ENCODE data around the gene ZNF444. TPM values are rescaled to one million over a fixed set of nuclear protein-coding genes. Genes with fewer than 3 reads are reported as not detected.

Gene ZNF444
- total and polyA plus RNA-seq, 2 of the 4 experiments (the other 2 are of a cell fraction), result 2.5 to 20.3 TPM

DNA sequence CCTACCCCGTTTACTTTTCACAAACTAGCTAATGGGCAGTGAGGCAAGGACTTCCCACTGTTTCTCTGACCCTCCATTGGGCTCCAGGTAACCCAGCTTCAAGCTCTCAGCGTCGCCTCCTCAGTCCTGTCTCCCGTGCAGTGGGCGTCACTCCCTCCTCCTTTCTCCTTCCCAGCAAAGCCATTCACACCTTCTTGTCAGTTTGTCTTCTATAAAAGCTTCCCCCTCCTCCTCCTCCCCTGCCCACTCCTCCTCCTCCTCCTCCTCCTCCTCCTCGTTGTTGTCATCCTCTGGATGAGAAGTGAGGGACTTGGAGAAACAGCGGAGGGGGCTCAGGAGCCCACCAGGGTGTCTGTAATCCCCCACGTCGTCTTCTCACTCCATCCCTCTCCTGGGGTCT lies 33.0 kb downstream of the ZNF444 start:
- no peaks in the 10 kb centered on the region for H4K20me1 ChIP-seq (ENCODE audit: insufficient read depth, low read length)
- ATAC-seq (ENCODE audit: low read depth), result no peak
- H3K4ac ChIP-seq (ENCODE audit: low read depth, low read length), result no peak overlapping the region
- no peak overlapping the region for H2BK120ac ChIP-seq (ENCODE audit: low read depth, low read length)
- in situ Hi-C loops (cut with MboI; ENCODE audit: low sequenced_read_pairs) (no loop called here), dilution Hi-C loops (cut with HindIII; ENCODE audit: low sequenced_read_pairs, unreplicated experiment) (no loop called here), intact Hi-C loops (cut with micrococcal nuclease) (loop anchor here (10.0 kb wide), 1 partner anchor 141 kb away; the partner anchor contains the start of gene ZSCAN5A)
- 0% methylated on average over 3 of the region's 9 CpGs; no CpG with 5 or more reads in 1 of the 2 experiments for WGBS, 2 experiments (ENCODE audit: extremely low coverage in 2 of 2, insufficient read length in 1 of 2)
- no peak overlapping the region for H2AK5ac ChIP-seq (ENCODE audit: low read depth, low read length)
- H2BK5ac ChIP-seq (ENCODE audit: low read depth, low read length, poor library complexity, severe bottlenecking), result no peak overlapping the region
- no peaks in the 10 kb centered on the region for H3K9me1 ChIP-seq (ENCODE audit: insufficient read depth, low read length)
- H4K8ac ChIP-seq (ENCODE audit: low read depth in 2 of 2, low read length in 2 of 2), result no peak overlapping the region
- H2AK9ac ChIP-seq (replicated peaks; ENCODE audit: low read depth, low read length, poor library complexity), result no peak overlapping the region
- H2AFZ ChIP-seq (replicated peaks; ENCODE audit: low read length, poor library complexity), result no peak overlapping the region
- H3K4me1 ChIP-seq (ENCODE audit: control insufficient read depth, insufficient read depth, low read length), result no peaks in the 10 kb centered on the region
- H3K4me3 ChIP-seq (ENCODE audit: insufficient read depth, low read depth, low read length), result no peak overlapping the region
- no peak overlapping the region for H2BK20ac ChIP-seq (ENCODE audit: low read depth, low read length)
- H2BK15ac ChIP-seq (ENCODE audit: low read depth, low read length), result no peak overlapping the region
- TF ChIP-seq MAZ (IDR thresholded peaks at IDR 0.05; ENCODE audit: borderline replicate concordance, low read depth, low read length) (no peak), MAFK (IDR thresholded peaks at IDR 0.05; ENCODE audit: low read depth, low read length) (no peak), MXI1 (IDR thresholded peaks at IDR 0.05; ENCODE audit: borderline replicate concordance, low read depth, low read length) (no peak), NFE2L2 (IDR thresholded peaks at IDR 0.05; ENCODE audit: low read depth, low read length) (no peak), BHLHE40 (IDR thresholded peaks at IDR 0.05; ENCODE audit: low read depth, low read length) (no peak), POLR2A (IDR thresholded peaks at IDR 0.05; ENCODE audit: low read depth, low read length) (no peak), RAD21 (IDR thresholded peaks at IDR 0.05; ENCODE audit: low read length) (no peak), SMC3 (IDR thresholded peaks at IDR 0.05; ENCODE audit: low read depth, low read length) (no peak), RFX5 (IDR thresholded peaks at IDR 0.05; ENCODE audit: low read depth, low read length) (no peak), CHD1 (IDR thresholded peaks at IDR 0.05; ENCODE audit: low read depth, low read length) (no peak), RCOR1 (IDR thresholded peaks at IDR 0.05; ENCODE audit: insufficient replicate concordance, low read length) (no peak), CEBPB (IDR thresholded peaks at IDR 0.05; ENCODE audit: low read depth, low read length) (no peak), FOS (IDR thresholded peaks at IDR 0.05; ENCODE audit: low read depth, low read length) (no peak)
- TF ChIP-seq, protein P1, sequence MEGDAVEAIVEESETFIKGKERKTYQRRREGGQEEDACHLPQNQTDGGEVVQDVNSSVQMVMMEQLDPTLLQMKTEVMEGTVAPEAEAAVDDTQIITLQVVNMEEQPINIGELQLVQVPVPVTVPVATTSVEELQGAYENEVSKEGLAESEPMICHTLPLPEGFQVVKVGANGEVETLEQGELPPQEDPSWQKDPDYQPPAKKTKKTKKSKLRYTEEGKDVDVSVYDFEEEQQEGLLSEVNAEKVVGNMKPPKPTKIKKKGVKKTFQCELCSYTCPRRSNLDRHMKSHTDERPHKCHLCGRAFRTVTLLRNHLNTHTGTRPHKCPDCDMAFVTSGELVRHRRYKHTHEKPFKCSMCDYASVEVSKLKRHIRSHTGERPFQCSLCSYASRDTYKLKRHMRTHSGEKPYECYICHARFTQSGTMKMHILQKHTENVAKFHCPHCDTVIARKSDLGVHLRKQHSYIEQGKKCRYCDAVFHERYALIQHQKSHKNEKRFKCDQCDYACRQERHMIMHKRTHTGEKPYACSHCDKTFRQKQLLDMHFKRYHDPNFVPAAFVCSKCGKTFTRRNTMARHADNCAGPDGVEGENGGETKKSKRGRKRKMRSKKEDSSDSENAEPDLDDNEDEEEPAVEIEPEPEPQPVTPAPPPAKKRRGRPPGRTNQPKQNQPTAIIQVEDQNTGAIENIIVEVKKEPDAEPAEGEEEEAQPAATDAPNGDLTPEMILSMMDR (conservative IDR thresholded peaks at IDR 0.05; ENCODE audit: low read depth, low read length), result no peak
- TF ChIP-seq, protein P2, sequence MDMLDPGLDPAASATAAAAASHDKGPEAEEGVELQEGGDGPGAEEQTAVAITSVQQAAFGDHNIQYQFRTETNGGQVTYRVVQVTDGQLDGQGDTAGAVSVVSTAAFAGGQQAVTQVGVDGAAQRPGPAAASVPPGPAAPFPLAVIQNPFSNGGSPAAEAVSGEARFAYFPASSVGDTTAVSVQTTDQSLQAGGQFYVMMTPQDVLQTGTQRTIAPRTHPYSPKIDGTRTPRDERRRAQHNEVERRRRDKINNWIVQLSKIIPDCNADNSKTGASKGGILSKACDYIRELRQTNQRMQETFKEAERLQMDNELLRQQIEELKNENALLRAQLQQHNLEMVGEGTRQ (IDR thresholded peaks at IDR 0.05; ENCODE audit: low read depth, low read length), result no peak
- TF ChIP-seq, protein P3, sequence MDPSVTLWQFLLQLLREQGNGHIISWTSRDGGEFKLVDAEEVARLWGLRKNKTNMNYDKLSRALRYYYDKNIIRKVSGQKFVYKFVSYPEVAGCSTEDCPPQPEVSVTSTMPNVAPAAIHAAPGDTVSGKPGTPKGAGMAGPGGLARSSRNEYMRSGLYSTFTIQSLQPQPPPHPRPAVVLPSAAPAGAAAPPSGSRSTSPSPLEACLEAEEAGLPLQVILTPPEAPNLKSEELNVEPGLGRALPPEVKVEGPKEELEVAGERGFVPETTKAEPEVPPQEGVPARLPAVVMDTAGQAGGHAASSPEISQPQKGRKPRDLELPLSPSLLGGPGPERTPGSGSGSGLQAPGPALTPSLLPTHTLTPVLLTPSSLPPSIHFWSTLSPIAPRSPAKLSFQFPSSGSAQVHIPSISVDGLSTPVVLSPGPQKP (IDR thresholded peaks at IDR 0.05; ENCODE audit: borderline replicate concordance, low read depth, low read length), result no peak
- peaks cover 9% of the 10 kb centered on the region; the same call in 1 of the 2 replicates for H3K27me3 ChIP-seq (ENCODE audit: control insufficient read depth, insufficient read depth, low read length)
- no peak overlapping the region for H3K56ac ChIP-seq (ENCODE audit: extremely low read depth, insufficient read depth, low read length)
- no peak overlapping the region for H3K14ac ChIP-seq (replicated peaks; ENCODE audit: low read depth, low read length)
- H3K9ac ChIP-seq (ENCODE audit: low read depth, low read length), result no peak overlapping the region
- no peak overlapping the region for H3K23ac ChIP-seq (ENCODE audit: low read depth, low read length)
- ChIA-PET POLR2A (ENCODE audit: unreplicated experiment) (no interaction called here), CTCF (interaction anchor here (1.2 kb wide), 1 partner anchor 97 kb away, joined by 4 read pairs; no protein-coding TSS in a partner anchor)
- no peaks in the 10 kb centered on the region for H3K9me3 ChIP-seq (ENCODE audit: control insufficient read depth, insufficient read depth, low read length)
- no peaks in the 10 kb centered on the region for H3K79me1 ChIP-seq (ENCODE audit: low read depth in 1 of 2, low read length in 2 of 2)
- H3K4me2 ChIP-seq (ENCODE audit: low read depth, low read length), result no peak overlapping the region
- H4K5ac ChIP-seq (ENCODE audit: low read depth, low read length), result no peak overlapping the region
- H3K18ac ChIP-seq (ENCODE audit: low read depth, low read length), result no peak overlapping the region
- H4K91ac ChIP-seq (ENCODE audit: insufficient read depth, low read depth, low read length), result no peak overlapping the region
- no TSS peak for BruUV-seq (replicated peaks)
- H3K36me3 ChIP-seq (ENCODE audit: control insufficient read depth, insufficient read depth, low read length), result no peaks in the 10 kb centered on the region
- no peak overlapping the region for H3K27ac ChIP-seq (ENCODE audit: insufficient read depth, low read length)
- DNase-seq, result no peak
